ENCODE measurements around the gene CLPTM1.
A peak's percentile ranks its signal among the peaks of the same experiment; 100 is the strongest.

The CLPTM1 gene

GRCh38 chr19:44958090-44958489 is 2.9 kb downstream of the CLPTM1 start:
- ATAC-seq (ENCODE audit: insufficient read depth, low read depth) (no peak), DNase-seq (no peak)
- Histone ChIP-seq H3K4me1 (ENCODE audit: insufficient read depth, low read length) (peaks cover 40% of the 10 kb centered on the region), H3K79me2 (ENCODE audit: insufficient read depth, low read length) (peaks cover 72% of the 10 kb centered on the region), H3K9ac (ENCODE audit: low read depth, low read length) (peak overlapping the region; percentile 93; the same call in 1 of the 2 replicates), H3K4me3 (ENCODE audit: low read depth in 1 of 2, low read length in 2 of 2) (no peak overlapping the region), H3K27me3 (ENCODE audit: insufficient read depth, low read length, poor library complexity) (no peaks in the 10 kb centered on the region), H2AFZ (ENCODE audit: low read depth, low read length) (no peak overlapping the region), H3K36me3 (ENCODE audit: insufficient read depth, low read length) (peaks cover 34% of the 10 kb centered on the region), H3K4me2 (ENCODE audit: insufficient read depth, low read length) (peak overlapping the region; percentile 90; the same call in 1 of the 2 replicates), H4K20me1 (ENCODE audit: insufficient read depth, low read length) (peaks cover 54% of the 10 kb centered on the region), H3K9me3 (ENCODE audit: insufficient read depth, low read length, severe bottlenecking) (no peaks in the 10 kb centered on the region), H3K27ac (ENCODE audit: low read length) (no peak overlapping the region)
- TF ChIP-seq EZH2 (IDR thresholded peaks at IDR 0.05; ENCODE audit: borderline replicate concordance, low read depth, low read length, severe bottlenecking) (no peak), CTCF (IDR thresholded peaks at IDR 0.05; ENCODE audit: borderline replicate concordance, extremely low read depth, low read length, poor library complexity, severe bottlenecking) (no peak)

- Histone ChIP-seq H3K4me1 (ENCODE audit: insufficient read depth, low read length) (peaks cover 27% of the 10 kb centered on the region), H3K79me2 (ENCODE audit: insufficient read depth, low read length) (peaks cover 68% of the 10 kb centered on the region), H2AFZ (ENCODE audit: low read depth, low read length) (no peak overlapping the region), H3K4me2 (ENCODE audit: insufficient read depth, low read length) (no peak overlapping the region), H3K27me3 (ENCODE audit: insufficient read depth, low read length, poor library complexity) (no peaks in the 10 kb centered on the region), H3K9ac (ENCODE audit: low read depth, low read length) (no peak overlapping the region), H3K9me3 (ENCODE audit: insufficient read depth, low read length, severe bottlenecking) (no peaks in the 10 kb centered on the region), H3K4me3 (ENCODE audit: low read depth in 1 of 2, low read length in 2 of 2) (no peak overlapping the region), H4K20me1 (ENCODE audit: insufficient read depth, low read length) (peaks cover 54% of the 10 kb centered on the region), H3K27ac (ENCODE audit: low read length) (no peak overlapping the region), H3K36me3 (ENCODE audit: insufficient read depth, low read length) (peaks cover 42% of the 10 kb centered on the region)
- DNase-seq (no peak), ATAC-seq (ENCODE audit: insufficient read depth, low read depth) (no peak)
- no peak for TF ChIP-seq CTCF (IDR thresholded peaks at IDR 0.05; ENCODE audit: borderline replicate concordance, extremely low read depth, low read length, poor library complexity, severe bottlenecking)
- no peak for TF ChIP-seq EZH2 (IDR thresholded peaks at IDR 0.05; ENCODE audit: borderline replicate concordance, low read depth, low read length, severe bottlenecking)
Observed at GRCh38 chr19:44959691-44960090, 4.5 kb downstream of the CLPTM1 start.

- ATAC-seq (ENCODE audit: insufficient read depth, low read depth) (no peak), DNase-seq (no peak)
- H2AFZ ChIP-seq (ENCODE audit: low read depth, low read length): no peak overlapping the region
- no peaks in the 10 kb centered on the region for H3K27me3 ChIP-seq (ENCODE audit: insufficient read depth, low read length, poor library complexity)
- TF ChIP-seq CTCF (IDR thresholded peaks at IDR 0.05; ENCODE audit: borderline replicate concordance, extremely low read depth, low read length, poor library complexity, severe bottlenecking): no peak
- no peak for TF ChIP-seq EZH2 (IDR thresholded peaks at IDR 0.05; ENCODE audit: borderline replicate concordance, low read depth, low read length, severe bottlenecking)
- no peak overlapping the region for H3K27ac ChIP-seq (ENCODE audit: low read length)
- H3K79me2 ChIP-seq (ENCODE audit: insufficient read depth, low read length): peaks cover 58% of the 10 kb centered on the region
- H3K9ac ChIP-seq (ENCODE audit: low read depth, low read length): no peak overlapping the region
- H3K4me1 ChIP-seq (ENCODE audit: insufficient read depth, low read length): peaks cover 23% of the 10 kb centered on the region
- H3K9me3 ChIP-seq (ENCODE audit: insufficient read depth, low read length, severe bottlenecking): no peaks in the 10 kb centered on the region
- H3K4me2 ChIP-seq (ENCODE audit: insufficient read depth, low read length): no peak overlapping the region
- H4K20me1 ChIP-seq (ENCODE audit: insufficient read depth, low read length): peaks cover 47% of the 10 kb centered on the region
- H3K36me3 ChIP-seq (ENCODE audit: insufficient read depth, low read length): peaks cover 43% of the 10 kb centered on the region
- no peak overlapping the region for H3K4me3 ChIP-seq (ENCODE audit: low read depth in 1 of 2, low read length in 2 of 2)
Observed at GRCh38 chr19:44960906-44961728, 5.9 kb downstream of the CLPTM1 start.

All from DND-41 (cell line).